Activated T-cell treated with anti-CD3 and anti-CD28 coated beads, Interleukin-2, amount 50 U/mL, for 1 hour (primary cell): Measurements from ENCODE around the gene HES4.

Experiments
- DNase-seq: peaks from one replicate; pipeline ENCODE4 v3.0.0-alpha.2; 2020

HES4 gene, protein sequence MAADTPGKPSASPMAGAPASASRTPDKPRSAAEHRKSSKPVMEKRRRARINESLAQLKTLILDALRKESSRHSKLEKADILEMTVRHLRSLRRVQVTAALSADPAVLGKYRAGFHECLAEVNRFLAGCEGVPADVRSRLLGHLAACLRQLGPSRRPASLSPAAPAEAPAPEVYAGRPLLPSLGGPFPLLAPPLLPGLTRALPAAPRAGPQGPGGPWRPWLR

DNA sequence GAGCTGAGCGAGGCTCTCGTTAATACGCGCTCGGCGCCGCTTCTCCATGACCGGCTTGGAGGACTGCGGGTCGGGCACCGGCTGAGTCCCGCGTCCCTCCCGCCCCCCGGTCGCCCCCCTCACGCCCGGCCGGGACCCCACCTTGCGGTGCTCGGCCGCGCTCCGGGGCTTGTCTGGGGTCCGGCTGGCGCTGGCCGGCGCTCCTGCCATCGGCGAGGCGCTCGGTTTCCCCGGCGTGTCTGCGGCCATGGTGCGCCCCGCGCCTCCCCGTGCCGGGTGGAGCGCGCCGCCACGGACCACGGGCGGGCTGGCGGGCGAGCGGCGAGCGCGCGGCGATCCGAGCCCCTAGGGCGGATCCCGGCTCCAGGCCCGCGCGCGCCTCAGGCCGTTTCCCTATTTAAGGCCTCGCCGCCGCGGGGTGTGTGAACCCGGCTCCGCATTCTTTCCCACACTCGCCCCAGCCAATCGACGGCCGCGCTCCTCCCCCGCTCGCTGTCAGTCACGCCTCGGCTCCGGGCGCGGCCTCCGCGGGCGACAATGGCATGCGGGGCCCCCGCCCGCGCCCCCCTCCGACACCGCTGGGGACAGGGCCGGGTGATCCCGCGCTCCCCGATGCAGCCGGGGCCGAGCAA is at the start of gene HES4:
Gene HES4, minus strand, starts transcription at position 373 of the 632 bp plus-strand sequence. Its CDS starts 124 bp downstream, at position 249.
- DNase-seq, result peak; percentile 76

GRCh38 chr1:1048765-1049164 is 48.9 kb upstream of the HES4 start:
- no peak for DNase-seq

- DNase-seq, result no peak
These were observed 48.1 kb upstream of the HES4 start for GRCh38 chr1:1047963-1048362.

GRCh38 chr1:1047407-1047806 is 47.5 kb upstream of the HES4 start:
- no peak for DNase-seq

GRCh38 chr1:1046767-1047166 is 46.9 kb upstream of the HES4 start:
- DNase-seq, result no peak

DNA sequence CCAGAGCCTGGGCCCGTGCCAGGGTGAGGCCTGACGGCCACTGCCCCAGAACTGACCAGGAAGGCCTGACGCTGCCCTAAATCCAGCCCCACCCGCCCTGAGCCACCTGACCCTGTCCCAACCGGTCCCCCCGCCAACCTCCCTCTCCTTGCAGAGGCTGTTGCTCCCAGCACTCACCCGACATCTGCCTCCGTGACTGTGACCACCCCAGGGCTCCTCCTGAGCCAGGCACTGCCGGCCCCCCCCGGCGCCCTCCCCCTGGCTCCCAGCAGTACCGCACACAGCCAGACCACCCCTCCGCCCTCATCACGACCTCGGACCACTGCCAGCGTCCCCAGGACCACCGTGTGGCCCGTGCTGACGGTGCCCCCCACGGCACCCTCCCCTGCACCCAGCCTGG is 46.3 kb upstream of the HES4 start:
- DNase-seq, result no peak

- no peak for DNase-seq
These were observed 45.2 kb upstream of the HES4 start for GRCh38 chr1:1045129-1045528.

- DNase-seq, result no peak
These were observed 44.7 kb upstream of the HES4 start for GRCh38 chr1:1044455-1045078.

DNA sequence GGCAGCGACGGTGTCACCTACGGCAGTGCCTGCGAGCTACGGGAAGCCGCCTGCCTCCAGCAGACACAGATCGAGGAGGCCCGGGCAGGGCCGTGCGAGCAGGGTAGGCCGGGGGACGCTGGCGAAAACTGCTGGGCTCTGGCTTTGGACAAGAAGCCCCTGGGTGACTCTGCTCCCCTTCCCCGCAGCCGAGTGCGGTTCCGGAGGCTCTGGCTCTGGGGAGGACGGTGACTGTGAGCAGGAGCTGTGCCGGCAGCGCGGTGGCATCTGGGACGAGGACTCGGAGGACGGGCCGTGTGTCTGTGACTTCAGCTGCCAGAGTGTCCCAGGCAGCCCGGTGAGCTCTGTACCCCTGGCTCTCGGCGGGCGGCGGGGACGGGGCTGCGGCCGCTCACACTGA is 44.0 kb upstream of the HES4 start:
- DNase-seq, result no peak

- no peak for DNase-seq
These were observed 43.5 kb upstream of the HES4 start for GRCh38 chr1:1043411-1043810.

DNA sequence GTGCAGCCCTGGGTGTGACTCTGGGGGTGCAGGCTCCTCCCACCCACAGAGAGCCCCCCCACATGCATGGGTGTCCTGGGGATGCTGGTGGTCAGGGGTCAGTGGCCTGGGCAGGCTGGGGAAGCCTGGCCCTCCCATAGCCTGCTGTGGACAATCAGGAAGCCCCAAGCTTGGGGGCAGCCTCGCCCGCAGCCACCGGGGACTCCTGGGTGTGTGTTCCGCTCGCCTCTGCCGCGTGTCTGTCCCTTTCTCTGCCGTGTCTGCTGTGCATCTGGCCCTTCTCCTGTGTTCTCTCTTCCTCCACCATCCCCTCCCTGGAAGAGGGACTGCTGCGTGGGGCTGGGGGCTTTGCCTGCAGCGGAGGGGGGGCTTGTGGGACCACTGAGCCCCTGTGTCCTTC is 42.9 kb upstream of the HES4 start:
- no peak for DNase-seq

DNA sequence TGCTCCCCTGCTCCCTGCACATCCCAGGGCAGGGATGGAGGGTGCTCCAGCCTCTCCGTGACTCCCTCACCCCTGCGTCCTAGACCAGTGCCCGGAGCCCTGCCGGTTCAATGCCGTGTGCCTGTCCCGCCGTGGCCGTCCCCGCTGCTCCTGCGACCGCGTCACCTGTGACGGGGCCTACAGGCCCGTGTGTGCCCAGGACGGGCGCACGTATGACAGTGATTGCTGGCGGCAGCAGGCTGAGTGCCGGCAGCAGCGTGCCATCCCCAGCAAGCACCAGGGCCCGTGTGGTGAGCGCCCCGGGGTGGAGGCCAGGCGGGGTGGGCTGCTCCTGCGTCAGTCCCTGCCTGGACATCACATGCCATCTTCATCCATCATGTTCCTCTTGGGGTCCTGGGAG is 42.0 kb upstream of the HES4 start:
- no peak for DNase-seq

GRCh38 chr1:1041092-1041523 is 41.2 kb upstream of the HES4 start:
- no peak for DNase-seq

- peak; percentile 83 for DNase-seq
These were observed 40.4 kb upstream of the HES4 start for GRCh38 chr1:1040004-1040991.

GRCh38 chr1:1039145-1039910 is 39.4 kb upstream of the HES4 start:
- no peak for DNase-seq

GRCh38 chr1:1038694-1039093 is 38.8 kb upstream of the HES4 start:
- no peak for DNase-seq

- DNase-seq, result no peak
These were observed 37.8 kb upstream of the HES4 start for GRCh38 chr1:1037366-1038327.

DNA sequence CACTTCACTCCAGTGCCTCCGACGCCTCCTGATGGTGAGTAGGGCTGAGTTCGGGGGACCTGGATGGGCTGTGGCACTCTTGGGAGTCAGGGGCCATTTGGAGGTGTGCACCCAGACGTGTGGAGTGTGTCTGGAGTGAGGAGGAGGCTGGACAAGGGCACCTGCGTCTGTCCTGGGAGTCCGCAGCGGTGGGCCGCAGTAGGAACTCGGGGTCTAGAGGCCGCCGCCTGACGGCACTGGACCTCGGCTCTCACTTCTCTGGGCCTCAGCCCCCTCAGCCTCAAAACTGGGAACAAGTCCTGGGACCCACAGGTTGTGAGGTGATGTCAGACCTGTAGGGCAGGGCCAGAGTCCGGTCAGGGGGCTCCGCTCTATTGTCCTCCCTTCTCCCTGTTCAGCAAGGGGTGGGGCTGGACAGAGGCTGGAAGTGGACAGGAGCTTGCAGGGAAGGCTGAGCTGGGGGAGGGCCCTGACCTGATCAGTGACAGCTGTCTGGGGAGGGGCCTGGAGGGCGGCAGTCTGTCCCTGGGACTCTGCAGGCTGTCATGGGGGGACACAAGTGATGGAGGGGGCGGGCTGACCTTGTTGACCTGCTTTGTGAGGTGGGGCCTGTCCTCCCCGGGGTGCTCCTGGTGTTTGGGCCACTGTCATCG is 35.5 kb upstream of the HES4 start:
- DNase-seq, result no peak

- peak; percentile 46 for DNase-seq
These were observed 34.5 kb upstream of the HES4 start for GRCh38 chr1:1034439-1034781.

DNA sequence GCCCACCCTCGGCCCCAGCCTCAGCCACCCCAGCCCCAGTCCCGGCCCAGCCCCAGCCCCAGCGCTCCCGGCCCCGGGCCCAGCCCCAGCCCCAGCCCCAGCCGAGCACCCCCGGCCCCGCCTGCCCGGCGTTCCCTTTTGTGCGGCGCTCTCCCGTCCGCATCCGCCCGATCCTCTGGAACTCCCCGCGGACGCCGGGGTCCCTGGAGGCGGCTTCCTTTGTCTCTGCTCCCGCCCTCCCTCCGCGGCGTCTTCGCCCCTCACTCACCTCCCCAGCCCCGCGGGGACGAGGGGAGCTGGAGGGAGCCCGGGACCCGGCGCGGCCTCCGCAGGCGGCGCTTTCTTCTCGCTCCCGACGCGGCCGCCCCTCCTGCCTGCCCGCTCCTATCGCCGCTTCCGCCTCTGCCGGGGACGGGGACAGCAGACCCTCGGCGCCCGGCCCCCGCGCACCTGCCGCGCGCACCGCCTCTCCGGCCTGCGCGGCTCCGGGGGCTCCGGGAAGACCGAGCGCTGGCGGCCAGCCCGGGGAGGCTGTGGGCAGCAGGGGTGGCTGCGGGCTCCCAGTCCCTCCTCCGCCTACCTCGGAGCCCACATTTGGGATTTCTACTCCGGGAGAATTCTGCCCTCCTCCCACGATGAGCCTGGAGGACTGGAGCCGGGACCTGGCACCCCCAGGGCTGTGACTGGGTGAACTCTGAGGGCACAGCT is 34.0 kb upstream of the HES4 start:
- peak; percentile 50 for DNase-seq
